Keratinocyte (primary cell): ENCODE results near the gene RTP5. TPM values are rescaled to one million over a fixed set of nuclear protein-coding genes. Genes with fewer than 3 reads are reported as not detected.

Experiments
- DNase-seq: peaks from one replicate; pipeline ENCODE4 v3.0.0-alpha.2; 2011; ENCODE audit warnings: low read depth, missing footprints, low spot score
- FAIRE-seq: peaks from 2 replicates; lab custom pipeline; 2011; peaks lifted over from hg19 to GRCh38; lab: Jason Lieb, UNC
- H2AFZ ChIP-seq: 2 replicates; pipeline ENCODE4 v1.6.0; 2012; ENCODE audit warnings: low read length, control low read depth, inconsistent platforms; ENCODE audit not compliant: control insufficient read depth
- H3K27ac ChIP-seq: 2 replicates; pipeline ENCODE4 v1.5.1; 2011; ENCODE audit warnings: low read length; ENCODE audit not compliant: control insufficient read depth, insufficient read depth
- H3K27me3 ChIP-seq: 3 replicates; pipeline ENCODE4 v1.6.0; 2011; ENCODE audit warnings: low read length; ENCODE audit not compliant: control insufficient read depth, insufficient read depth; ENCODE audit errors: extremely low read depth
- H3K36me3 ChIP-seq, 2 experiments: 2 replicates in 1 of 2; 3 replicates in 1 of 2; pipeline ENCODE4 v1.5.1; 2011; ENCODE audit warnings: low read length in 2 of 2, mild to moderate bottlenecking in 1 of 2; ENCODE audit not compliant: control insufficient read depth in 2 of 2, insufficient read depth in 2 of 2; ENCODE audit errors: extremely low read depth in 1 of 2
- H3K4me1 ChIP-seq: 3 replicates; pipeline ENCODE4 v1.5.1; 2011; ENCODE audit warnings: low read length; ENCODE audit not compliant: control insufficient read depth, insufficient read depth; ENCODE audit errors: extremely low read depth
- H3K4me2 ChIP-seq: 3 replicates; pipeline ENCODE4 v1.6.0; 2011; ENCODE audit warnings: low read depth, low read length; ENCODE audit not compliant: control insufficient read depth, insufficient read depth; ENCODE audit errors: extremely low read depth
- H3K4me3 ChIP-seq, 3 experiments: fragments of 200-600 bp in 1 of 3; sonication (generic) in 1 of 3; 2 replicates in 2 of 3; 3 replicates in 1 of 3; pipeline ENCODE4 v1.5.1; 2011 to 2016; ENCODE audit warnings: low read length in 3 of 3, mild to moderate bottlenecking in 3 of 3, control low read depth in 2 of 3, inconsistent platforms in 1 of 3, low read depth in 1 of 3, mixed read lengths in 1 of 3, mixed run types in 1 of 3, moderate library complexity in 1 of 3; ENCODE audit not compliant: control insufficient read depth in 2 of 3, insufficient read depth in 2 of 3; ENCODE audit errors: extremely low read depth in 1 of 3
- H3K79me2 ChIP-seq: 2 replicates; pipeline ENCODE4 v1.6.0; 2012; ENCODE audit warnings: low read length; ENCODE audit not compliant: control insufficient read depth, insufficient read depth
- H3K9ac ChIP-seq: 3 replicates; pipeline ENCODE4 v1.6.0; 2011; ENCODE audit warnings: low read length; ENCODE audit not compliant: control insufficient read depth, insufficient read depth; ENCODE audit errors: extremely low read depth
- H3K9me1 ChIP-seq: 3 replicates; pipeline ENCODE4 v1.6.0; 2011; ENCODE audit warnings: low read length; ENCODE audit not compliant: control insufficient read depth, insufficient read depth; ENCODE audit errors: extremely low read depth
- H3K9me3 ChIP-seq: 2 replicates; pipeline ENCODE4 v1.5.1; 2012; ENCODE audit warnings: low read depth, low read length; ENCODE audit not compliant: control insufficient read depth
- H4K20me1 ChIP-seq: 3 replicates; pipeline ENCODE4 v1.6.0; 2011; ENCODE audit warnings: low read length; ENCODE audit not compliant: control insufficient read depth, insufficient read depth; ENCODE audit errors: extremely low read depth
- EZH2 ChIP-seq: IDR thresholded peaks from one replicate; pipeline ENCODE4 v1.6.1; 2012; ENCODE audit warnings: inconsistent platforms, mild to moderate bottlenecking, low read length, moderate library complexity
- dilution Hi-C: fragments of 300-500 bp; cut with MboI; formaldehyde crosslinking; loops from one replicate; pipeline ENCODE4 v1.7.0; 2020; ENCODE audit warnings: low sequenced_read_pairs; ENCODE audit not compliant: extremely low pct_ligation_motif_present
- polyA plus RNA-seq, 5 experiments: library from polyadenylated mRNA; depleted of rRNA in 3 of 5; stranded (reverse) in 3 of 5; stranded (forward) in 1 of 5; unstranded in 1 of 5; fragments of >200 nt; gene quantifications; 1 replicate in 1 of 5; 2 replicates in 3 of 5; 3 replicates in 1 of 5; pipeline versions ENCODE4 v1.2.1 to v1.2.3, GENCODE V29; 2011 to 2012; ENCODE audit warnings: missing spikeins in 2 of 5, low read depth in 1 of 5, low replicate concordance in 1 of 5
- TF ChIP-seq, protein P1 (sequence below), 3 experiments: IDR thresholded peaks in 1 of 3; conservative IDR thresholded peaks in 1 of 3; optimal IDR thresholded peaks in 1 of 3; 2 replicates in 2 of 3; 3 replicates in 1 of 3; pipeline versions ENCODE3 to v1.5.1; 2011; ENCODE audit warnings: low read length in 3 of 3, mild to moderate bottlenecking in 3 of 3, moderate library complexity in 2 of 3, control low read depth in 1 of 3, inconsistent platforms in 1 of 3; ENCODE audit not compliant: insufficient read depth in 2 of 3; ENCODE audit errors: extremely low read depth in 1 of 3

RTP5 gene
- polyA plus RNA-seq, 1 donor (not counting 4 experiments of a cell fraction or from before 2014, with no cell fraction given) = not detected

DNA sequence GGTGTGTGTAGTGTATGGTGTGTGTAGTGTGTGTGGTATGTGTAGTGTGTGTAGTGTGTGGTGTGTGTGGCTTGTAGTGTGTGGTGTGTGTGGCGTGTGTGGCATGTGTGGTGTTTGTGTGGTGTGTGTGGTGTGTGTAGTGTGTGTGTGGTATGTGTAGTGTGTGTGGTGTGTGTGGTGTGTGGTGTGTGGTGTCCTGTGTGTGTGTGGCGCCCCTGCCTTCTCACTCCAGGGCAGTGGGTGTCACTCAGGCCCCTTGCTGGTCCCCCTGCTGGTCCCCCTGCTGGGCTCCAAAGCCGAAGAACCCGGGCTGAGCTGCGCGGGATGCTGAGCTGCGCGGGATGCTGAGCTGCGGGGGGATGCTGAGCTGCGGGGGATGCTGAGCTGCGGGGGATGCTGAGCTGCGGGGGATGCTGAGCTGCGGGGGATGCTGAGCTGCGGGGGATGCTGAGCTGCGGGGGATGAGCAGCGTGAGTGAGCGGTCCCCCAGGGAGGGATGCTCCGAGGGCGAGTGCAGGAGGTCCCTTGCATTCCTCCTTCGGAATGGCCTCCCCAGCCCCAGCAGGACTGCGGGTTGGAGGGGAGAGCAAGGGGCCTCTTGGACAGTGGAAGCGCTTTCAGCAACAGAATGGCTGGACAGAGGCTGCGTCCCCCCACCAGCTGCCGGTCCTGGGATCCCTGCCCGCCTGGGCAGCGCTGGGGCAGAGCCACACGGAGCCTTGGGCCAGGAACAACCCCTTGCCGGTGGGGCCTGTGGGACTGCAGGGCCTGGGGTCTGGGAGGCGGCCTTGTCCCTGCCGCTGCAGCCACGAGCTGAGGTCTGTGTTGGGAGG is 3.4 kb upstream of the RTP5 start:
- H3K36me3 ChIP-seq = no peaks in the 10 kb centered on the region
- TF ChIP-seq, protein P1, sequence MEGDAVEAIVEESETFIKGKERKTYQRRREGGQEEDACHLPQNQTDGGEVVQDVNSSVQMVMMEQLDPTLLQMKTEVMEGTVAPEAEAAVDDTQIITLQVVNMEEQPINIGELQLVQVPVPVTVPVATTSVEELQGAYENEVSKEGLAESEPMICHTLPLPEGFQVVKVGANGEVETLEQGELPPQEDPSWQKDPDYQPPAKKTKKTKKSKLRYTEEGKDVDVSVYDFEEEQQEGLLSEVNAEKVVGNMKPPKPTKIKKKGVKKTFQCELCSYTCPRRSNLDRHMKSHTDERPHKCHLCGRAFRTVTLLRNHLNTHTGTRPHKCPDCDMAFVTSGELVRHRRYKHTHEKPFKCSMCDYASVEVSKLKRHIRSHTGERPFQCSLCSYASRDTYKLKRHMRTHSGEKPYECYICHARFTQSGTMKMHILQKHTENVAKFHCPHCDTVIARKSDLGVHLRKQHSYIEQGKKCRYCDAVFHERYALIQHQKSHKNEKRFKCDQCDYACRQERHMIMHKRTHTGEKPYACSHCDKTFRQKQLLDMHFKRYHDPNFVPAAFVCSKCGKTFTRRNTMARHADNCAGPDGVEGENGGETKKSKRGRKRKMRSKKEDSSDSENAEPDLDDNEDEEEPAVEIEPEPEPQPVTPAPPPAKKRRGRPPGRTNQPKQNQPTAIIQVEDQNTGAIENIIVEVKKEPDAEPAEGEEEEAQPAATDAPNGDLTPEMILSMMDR (optimal IDR thresholded peaks at IDR 0.05 in 1 of 3, IDR thresholded peaks at IDR 0.05 in 1 of 3, conservative IDR thresholded peaks at IDR 0.05 in 1 of 3; ENCODE audit: extremely low read depth in 1 of 3, insufficient read depth in 2 of 3, low read length in 3 of 3) = no peak
- TF ChIP-seq EZH2 = peak; percentile 20
- no peak for DNase-seq
- H4K20me1 ChIP-seq = peaks cover 4% of the 10 kb centered on the region
- dilution Hi-C loops = no loop called here
- no peak overlapping the region for H2AFZ ChIP-seq
- H3K27me3 ChIP-seq = peaks cover 77% of the 10 kb centered on the region
- H3K79me2 ChIP-seq = no peaks in the 10 kb centered on the region
- H3K9me3 ChIP-seq = no peaks in the 10 kb centered on the region
- FAIRE-seq = no peak
- no peak overlapping the region for H3K9ac ChIP-seq
- H3K4me2 ChIP-seq = no peak overlapping the region
- no peaks in the 10 kb centered on the region for H3K9me1 ChIP-seq
- no peak overlapping the region for H3K4me3 ChIP-seq
- H3K4me1 ChIP-seq = no peaks in the 10 kb centered on the region
- H3K27ac ChIP-seq = no peak overlapping the region

GRCh38 chr2:241866790-241867645 is 2.5 kb upstream of the RTP5 start:
- H3K36me3 ChIP-seq = no peaks in the 10 kb centered on the region
- no peak overlapping the region for H3K4me3 ChIP-seq
- H3K9ac ChIP-seq = no peak overlapping the region
- no peaks in the 10 kb centered on the region for H3K4me1 ChIP-seq
- no peak overlapping the region for H2AFZ ChIP-seq
- no peak overlapping the region for H3K4me2 ChIP-seq
- H3K9me3 ChIP-seq = no peaks in the 10 kb centered on the region
- peaks cover 4% of the 10 kb centered on the region for H4K20me1 ChIP-seq
- H3K27ac ChIP-seq = no peak overlapping the region
- H3K79me2 ChIP-seq = no peaks in the 10 kb centered on the region
- dilution Hi-C loops = no loop called here
- H3K9me1 ChIP-seq = no peaks in the 10 kb centered on the region
- DNase-seq (no peak), FAIRE-seq (no peak)
- H3K27me3 ChIP-seq = peaks cover 74% of the 10 kb centered on the region
- no peak for TF ChIP-seq EZH2
- TF ChIP-seq, protein P1 (optimal IDR thresholded peaks at IDR 0.05 in 1 of 3, IDR thresholded peaks at IDR 0.05 in 1 of 3, conservative IDR thresholded peaks at IDR 0.05 in 1 of 3; ENCODE audit: extremely low read depth in 1 of 3, insufficient read depth in 2 of 3, low read length in 3 of 3) = no peak
